Panc1 (cell line): ENCODE results near the gene ACP7. TPM values are rescaled to one million over a fixed set of nuclear protein-coding genes. Genes with fewer than 3 reads are reported as not detected.
"Not testable (repeated sequence)": the region's sequence is repeated elsewhere in the genome, so short reads cannot be mapped to it uniquely, and the experiment has no call there.

ENCODE experiments used
- ATAC-seq: fragments of 200-7000 bp; cut with Tn5 transposase; 2 replicates; pipeline ENCODE4 v1.9.1; 2020; ENCODE audit warnings: mild to moderate bottlenecking, moderate library complexity
- BruUV-seq: library from RNA; stranded (reverse); fragments of 400-500 nt; replicated peaks from 2 replicates; lab custom pipeline; 2021; lab: Mats Ljungman, UMichigan
- CTCF ChIA-PET: fragments of 300-600 bp; sonication (Branson Sonifier 250); formaldehyde crosslinking; loops from one replicate; lab custom pipeline; 2022; ENCODE audit warnings: antibody characterized with exemption; lab: Charles Lee
- POLR2A ChIA-PET: fragments of 300-600 bp; sonication (Branson Sonifier 250); formaldehyde crosslinking; loops from one replicate; lab custom pipeline; 2022; ENCODE audit warnings: antibody characterized with exemption; lab: Charles Lee
- DNase-seq: peaks from one replicate; pipeline ENCODE4 v3.0.0-alpha.2; 2010; ENCODE audit warnings: low read depth, low spot score
- H3K27ac ChIP-seq: 2 replicates; pipeline ENCODE4 v1.5.1; 2011; ENCODE audit warnings: mild to moderate bottlenecking, low read length, inconsistent platforms
- H3K27me3 ChIP-seq: fragments of 200-500 bp; sonication (Bioruptor generic); 2 replicates; pipeline ENCODE4 v1.6.0; 2014; ENCODE audit warnings: low read length, inconsistent platforms; ENCODE audit not compliant: control insufficient read depth, insufficient read depth
- H3K36me3 ChIP-seq: fragments of 200-500 bp; sonication (Bioruptor generic); 2 replicates; pipeline ENCODE4 v1.5.1; 2014; ENCODE audit warnings: inconsistent platforms, mild to moderate bottlenecking, low read length, moderate library complexity; ENCODE audit not compliant: control insufficient read depth, insufficient read depth
- H3K4me1 ChIP-seq: 2 replicates; pipeline ENCODE4 v1.5.1; 2011; ENCODE audit warnings: inconsistent platforms, mild to moderate bottlenecking, low read length, moderate library complexity; ENCODE audit not compliant: control insufficient read depth, insufficient read depth
- H3K4me3 ChIP-seq, 2 experiments: 2 replicates each; pipeline ENCODE4 v1.5.1; 2011 to 2012; ENCODE audit warnings: low read depth in 2 of 2, low read length in 2 of 2, mild to moderate bottlenecking in 2 of 2, inconsistent platforms in 1 of 2, moderate library complexity in 1 of 2
- H3K9me3 ChIP-seq: fragments of 200-500 bp; sonication (Bioruptor generic); 2 replicates; pipeline ENCODE4 v1.5.1; 2014; ENCODE audit warnings: low read depth, mild to moderate bottlenecking, inconsistent platforms, low read length, moderate library complexity; ENCODE audit not compliant: control insufficient read depth, insufficient read depth
- POLR2AphosphoS5 ChIP-seq: IDR thresholded peaks from 2 replicates; pipeline ENCODE4 v1.6.1; 2012; ENCODE audit warnings: mild to moderate bottlenecking, low read depth, low read length, moderate library complexity
- SIN3A ChIP-seq: IDR thresholded peaks from 2 replicates; pipeline ENCODE4 v1.6.1; 2012; ENCODE audit warnings: low read depth, mild to moderate bottlenecking, low read length, moderate library complexity, borderline replicate concordance; ENCODE audit not compliant: insufficient read depth
- TCF7L2 ChIP-seq: IDR thresholded peaks from 2 replicates; pipeline ENCODE4 v1.6.1; 2011; ENCODE audit warnings: mild to moderate bottlenecking, low read depth, low read length, inconsistent platforms
- in situ Hi-C: cut with HindIII; loops from 2 replicates; pipeline ENCODE4 v1.10.0; 2016; ENCODE audit warnings: low sequenced_read_pairs, low pct_unique_long_range_greater_than_20kb
- intact Hi-C: fragments of 100-400 bp; cut with micrococcal nuclease; formaldehyde crosslinking; loops from one replicate; pipeline ENCODE4 v1.10.0; 2022; ENCODE audit not compliant: unreplicated experiment
- total RNA-seq: library from RNA; stranded (reverse); gene quantifications from one replicate; pipeline ENCODE4 v1.2.1, GENCODE V29; 2021; ENCODE audit not compliant: unreplicated experiment
- TF ChIP-seq, protein P1 (sequence below): fragments of 450-650 bp; IDR thresholded peaks from 2 replicates; pipeline ENCODE4 v1.5.1; 2017; ENCODE audit warnings: mild to moderate bottlenecking
- TF ChIP-seq, protein P2 (sequence below), 2 experiments: IDR thresholded peaks; 2 replicates each; pipeline ENCODE4 v1.6.1; 2011 to 2012; ENCODE audit warnings: low read depth in 2 of 2, control low read depth in 1 of 2, low read length in 1 of 2, mild to moderate bottlenecking in 1 of 2, moderate library complexity in 1 of 2; ENCODE audit not compliant: insufficient read depth in 1 of 2

ACP7 gene
- total RNA-seq, 1 experiment from 2014 or later, result 10.3 TPM

DNA sequence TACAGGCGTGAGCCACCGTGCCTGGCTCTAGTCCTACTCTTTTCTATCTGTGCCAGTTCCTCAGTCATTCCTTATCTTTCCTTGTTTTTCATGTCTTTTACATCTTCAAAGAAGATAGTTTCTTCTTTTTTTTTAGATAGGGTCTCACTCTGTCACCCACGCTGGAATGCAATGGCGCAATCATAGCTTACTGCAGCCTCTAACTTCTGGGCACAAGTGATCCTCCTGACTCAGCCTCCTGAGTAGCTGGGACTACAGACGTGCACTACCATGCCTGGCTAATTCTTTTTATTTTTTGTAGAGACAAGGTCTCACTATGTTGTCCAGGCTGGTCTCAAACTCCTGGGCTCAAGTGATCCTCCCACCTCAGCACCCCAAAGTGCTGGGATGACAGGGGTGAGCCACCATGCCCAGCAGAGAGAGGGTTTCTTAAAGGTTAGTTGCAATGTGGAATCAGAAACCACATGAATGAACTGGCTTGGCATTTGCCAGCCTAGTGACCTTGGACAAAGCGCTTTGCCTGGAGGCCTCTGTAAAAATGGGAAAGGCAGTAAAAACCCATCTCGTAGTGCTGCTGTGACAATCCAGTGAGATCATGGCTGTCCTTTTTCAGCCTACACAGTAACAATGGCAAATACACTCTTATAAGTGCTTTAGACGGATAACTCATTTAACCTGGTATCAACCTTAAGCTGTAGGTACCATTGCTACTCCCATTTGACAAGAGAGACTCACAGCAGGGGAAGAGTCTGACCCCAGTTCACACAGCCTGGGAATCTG is 3.9 kb downstream of the ACP7 start:
- DNase-seq, result no peak
- Histone ChIP-seq H3K36me3 (no peaks in the 10 kb centered on the region), H3K27me3 (no peaks in the 10 kb centered on the region), H3K4me3 (no peak overlapping the region), H3K9me3 (no peaks in the 10 kb centered on the region), H3K27ac (peak overlapping the region; percentile 6), H3K4me1 (peaks cover 30% of the 10 kb centered on the region)
- ChIA-PET POLR2A (interaction anchor here (0.6 kb wide), 1 partner anchor 1173 kb away, joined by 19 read pairs; no protein-coding TSS in a partner anchor), CTCF (interaction anchor here (0.6 kb wide), 2 partner anchors 22 to 217 kb away, joined by 3 to 5 read pairs; no protein-coding TSS in a partner anchor)
- BruUV-seq, result no TSS peak
- TF ChIP-seq POLR2AphosphoS5 (no peak), TCF7L2 (no peak), SIN3A (no peak)
- TF ChIP-seq, protein P1, sequence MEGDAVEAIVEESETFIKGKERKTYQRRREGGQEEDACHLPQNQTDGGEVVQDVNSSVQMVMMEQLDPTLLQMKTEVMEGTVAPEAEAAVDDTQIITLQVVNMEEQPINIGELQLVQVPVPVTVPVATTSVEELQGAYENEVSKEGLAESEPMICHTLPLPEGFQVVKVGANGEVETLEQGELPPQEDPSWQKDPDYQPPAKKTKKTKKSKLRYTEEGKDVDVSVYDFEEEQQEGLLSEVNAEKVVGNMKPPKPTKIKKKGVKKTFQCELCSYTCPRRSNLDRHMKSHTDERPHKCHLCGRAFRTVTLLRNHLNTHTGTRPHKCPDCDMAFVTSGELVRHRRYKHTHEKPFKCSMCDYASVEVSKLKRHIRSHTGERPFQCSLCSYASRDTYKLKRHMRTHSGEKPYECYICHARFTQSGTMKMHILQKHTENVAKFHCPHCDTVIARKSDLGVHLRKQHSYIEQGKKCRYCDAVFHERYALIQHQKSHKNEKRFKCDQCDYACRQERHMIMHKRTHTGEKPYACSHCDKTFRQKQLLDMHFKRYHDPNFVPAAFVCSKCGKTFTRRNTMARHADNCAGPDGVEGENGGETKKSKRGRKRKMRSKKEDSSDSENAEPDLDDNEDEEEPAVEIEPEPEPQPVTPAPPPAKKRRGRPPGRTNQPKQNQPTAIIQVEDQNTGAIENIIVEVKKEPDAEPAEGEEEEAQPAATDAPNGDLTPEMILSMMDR, result no peak
- TF ChIP-seq, protein P2, sequence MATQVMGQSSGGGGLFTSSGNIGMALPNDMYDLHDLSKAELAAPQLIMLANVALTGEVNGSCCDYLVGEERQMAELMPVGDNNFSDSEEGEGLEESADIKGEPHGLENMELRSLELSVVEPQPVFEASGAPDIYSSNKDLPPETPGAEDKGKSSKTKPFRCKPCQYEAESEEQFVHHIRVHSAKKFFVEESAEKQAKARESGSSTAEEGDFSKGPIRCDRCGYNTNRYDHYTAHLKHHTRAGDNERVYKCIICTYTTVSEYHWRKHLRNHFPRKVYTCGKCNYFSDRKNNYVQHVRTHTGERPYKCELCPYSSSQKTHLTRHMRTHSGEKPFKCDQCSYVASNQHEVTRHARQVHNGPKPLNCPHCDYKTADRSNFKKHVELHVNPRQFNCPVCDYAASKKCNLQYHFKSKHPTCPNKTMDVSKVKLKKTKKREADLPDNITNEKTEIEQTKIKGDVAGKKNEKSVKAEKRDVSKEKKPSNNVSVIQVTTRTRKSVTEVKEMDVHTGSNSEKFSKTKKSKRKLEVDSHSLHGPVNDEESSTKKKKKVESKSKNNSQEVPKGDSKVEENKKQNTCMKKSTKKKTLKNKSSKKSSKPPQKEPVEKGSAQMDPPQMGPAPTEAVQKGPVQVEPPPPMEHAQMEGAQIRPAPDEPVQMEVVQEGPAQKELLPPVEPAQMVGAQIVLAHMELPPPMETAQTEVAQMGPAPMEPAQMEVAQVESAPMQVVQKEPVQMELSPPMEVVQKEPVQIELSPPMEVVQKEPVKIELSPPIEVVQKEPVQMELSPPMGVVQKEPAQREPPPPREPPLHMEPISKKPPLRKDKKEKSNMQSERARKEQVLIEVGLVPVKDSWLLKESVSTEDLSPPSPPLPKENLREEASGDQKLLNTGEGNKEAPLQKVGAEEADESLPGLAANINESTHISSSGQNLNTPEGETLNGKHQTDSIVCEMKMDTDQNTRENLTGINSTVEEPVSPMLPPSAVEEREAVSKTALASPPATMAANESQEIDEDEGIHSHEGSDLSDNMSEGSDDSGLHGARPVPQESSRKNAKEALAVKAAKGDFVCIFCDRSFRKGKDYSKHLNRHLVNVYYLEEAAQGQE (IDR thresholded peaks at IDR 0.05; ENCODE audit: insufficient read depth in 1 of 2, low read depth in 2 of 2, low read length in 1 of 2), result no peak
- in situ Hi-C loops, result no loop called here
- no peak for ATAC-seq
- intact Hi-C loops, result no loop called here

DNA sequence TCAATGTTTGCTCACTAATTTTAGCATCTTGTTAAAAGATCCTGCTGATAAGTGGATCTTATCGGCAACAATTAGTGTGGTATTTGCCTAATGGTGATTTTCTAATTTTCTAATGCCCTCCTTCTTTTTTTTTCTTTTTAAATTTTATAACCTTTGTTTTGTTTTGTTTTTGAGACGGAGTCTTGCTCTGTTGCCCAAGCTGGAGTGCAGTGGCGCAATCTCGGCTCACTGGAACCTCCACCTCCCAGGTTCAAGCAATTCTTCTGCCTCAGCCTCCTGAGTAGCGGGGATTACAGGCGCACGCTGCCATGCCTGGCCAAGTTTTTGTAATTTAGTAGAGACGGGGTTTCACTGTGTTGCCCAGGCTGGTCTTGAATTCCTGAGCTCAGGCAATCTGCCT is 5.8 kb downstream of the ACP7 start:
- H3K27me3 ChIP-seq, H3K9me3 ChIP-seq, in situ Hi-C loops, ATAC-seq, DNase-seq, H3K36me3 ChIP-seq, H3K27ac ChIP-seq, CTCF ChIA-PET, BruUV-seq, intact Hi-C loops, H3K4me3 ChIP-seq: not testable (repeated sequence)
- peaks cover 15% of the 10 kb centered on the region for H3K4me1 ChIP-seq
- POLR2A ChIA-PET, result interaction anchor here (0.6 to 0.9 kb wide), 2 partner anchors 15 to 801 kb away, joined by 4 to 5 read pairs; no protein-coding TSS in a partner anchor

DNA sequence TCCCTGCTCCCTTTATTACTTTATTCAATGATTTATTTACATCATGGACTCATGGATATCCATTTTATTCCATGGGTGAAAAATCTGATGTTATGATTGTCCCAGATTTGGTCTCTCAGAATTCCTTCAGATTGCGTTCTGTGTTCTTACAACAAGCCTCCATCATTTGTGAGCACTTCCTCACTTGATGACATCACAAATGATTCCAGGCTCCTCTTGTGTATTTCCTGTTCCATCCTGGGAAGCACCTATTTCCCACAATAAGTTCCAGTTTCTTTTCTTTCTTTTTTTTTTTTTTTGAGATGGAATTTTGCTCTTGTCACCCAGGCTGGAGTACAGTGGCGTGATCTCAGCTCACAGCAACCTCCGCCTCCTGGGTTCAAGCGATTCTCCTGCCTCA is 6.7 kb downstream of the ACP7 start:
- Histone ChIP-seq H3K27me3 (no peaks in the 10 kb centered on the region), H3K4me3 (no peak overlapping the region), H3K36me3 (no peaks in the 10 kb centered on the region), H3K4me1 (peaks cover 10% of the 10 kb centered on the region), H3K9me3 (no peaks in the 10 kb centered on the region), H3K27ac (no peak overlapping the region)
- intact Hi-C loops, result no loop called here
- ChIA-PET POLR2A (interaction anchor here (0.6 to 1.1 kb wide), 3 partner anchors 11 to 17 kb away, joined by 3 to 5 read pairs (median 5); no protein-coding TSS in a partner anchor), CTCF (interaction anchor here (0.6 to 0.7 kb wide), 2 partner anchors 39 to 128 kb away, joined by 5 to 9 read pairs; no protein-coding TSS in a partner anchor)
- DNase-seq, result no peak
- in situ Hi-C loops, result no loop called here
- TF ChIP-seq TCF7L2 (no peak), SIN3A (no peak), POLR2AphosphoS5 (no peak)
- TF ChIP-seq, protein P1, result no peak
- BruUV-seq, result no TSS peak
- ATAC-seq, result no peak

DNA sequence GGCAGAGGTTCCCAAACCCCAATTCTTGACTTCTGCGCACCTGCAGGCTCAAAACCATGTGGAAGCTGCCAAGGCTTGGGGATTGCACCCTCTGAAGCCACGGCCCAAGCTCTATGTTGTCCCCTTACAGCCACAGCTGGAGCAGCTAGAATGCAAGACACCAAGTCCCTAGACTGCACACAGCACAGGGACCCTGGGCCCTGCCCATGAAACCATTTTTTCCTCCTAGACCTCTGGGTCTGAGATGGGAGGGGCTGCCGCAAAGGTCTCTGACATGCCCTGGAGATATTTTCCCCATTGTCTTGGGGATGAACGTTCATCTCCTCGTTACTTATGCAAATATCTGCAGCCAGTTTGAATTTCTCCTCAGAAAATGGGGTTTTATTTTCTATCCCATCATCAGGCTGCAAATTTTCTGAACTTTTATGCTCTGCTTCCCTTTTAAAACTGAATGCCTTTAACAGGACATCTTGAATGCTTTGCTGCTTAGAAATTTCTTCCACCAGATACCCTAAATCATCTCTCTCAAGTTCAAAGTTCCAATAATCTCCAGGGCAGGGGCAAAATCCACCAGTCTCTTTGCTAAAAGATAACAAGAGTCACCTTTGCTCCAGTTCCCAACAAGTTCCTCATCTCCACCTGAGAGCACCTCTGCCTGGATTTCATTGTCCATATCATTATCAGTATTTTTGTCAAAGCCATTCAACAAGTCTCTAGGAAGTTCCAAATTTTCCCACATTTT is 11.8 kb downstream of the ACP7 start:
- in situ Hi-C loops, H3K27ac ChIP-seq, H3K4me3 ChIP-seq, BruUV-seq, H3K4me1 ChIP-seq, ATAC-seq, H3K27me3 ChIP-seq, intact Hi-C loops, H3K9me3 ChIP-seq, H3K36me3 ChIP-seq, DNase-seq: not testable (repeated sequence)
- ChIA-PET POLR2A (interaction anchor here (0.6 kb wide), 1 partner anchor 1105 kb away, joined by 4 read pairs; no protein-coding TSS in a partner anchor), CTCF (interaction anchor here (0.7 kb wide), 1 partner anchor 693 kb away, joined by 5 read pairs; the partner anchor contains the start of gene FAM98C)
